ENCODE results near the gene SLC16A2.

- TF ChIP-seq CTCF (IDR thresholded peaks at IDR 0.05) (no peak), POLR2A (IDR thresholded peaks at IDR 0.05) (no peak)
Measured at GRCh38 chrX:74408304-74408703, 13.0 kb upstream of the SLC16A2 start.

Measured in lower leg skin (tissue), 3 donors.